A549 (cell line): Measurements from ENCODE around the gene BORCS6.

ENCODE experiments used
- CEBPB ChIP-seq, 2 experiments: fragments of >200 bp in 1 of 2; sonication (Bioruptor Twin) in 1 of 2; formaldehyde crosslinking in 1 of 2; IDR thresholded peaks; 2 replicates each; pipeline ENCODE4 v1.6.1; 2012 to 2016
- CTCF ChIP-seq: fragments of >200 bp; sonication (Bioruptor Twin); formaldehyde crosslinking; IDR thresholded peaks from 3 replicates; pipeline ENCODE4 v1.5.1; 2016
- EP300 ChIP-seq, 2 experiments: fragments of >200 bp; sonication (Bioruptor Twin); formaldehyde crosslinking; IDR thresholded peaks; 2 replicates in 1 of 2; 3 replicates in 1 of 2; pipeline ENCODE4 v1.6.1; 2016 to 2017
- POLR2A ChIP-seq: IDR thresholded peaks from 2 replicates; pipeline ENCODE4 v1.6.1; 2012; ENCODE audit warnings: mild to moderate bottlenecking, low read length
- REST ChIP-seq: fragments of 200-600 bp; sonication (generic); IDR thresholded peaks from 2 replicates; pipeline ENCODE4 v1.6.1; 2016; ENCODE audit warnings: antibody characterized with exemption, mild to moderate bottlenecking, moderate library complexity
- TF ChIP-seq, protein P1 (sequence below): fragments of 450-650 bp; IDR thresholded peaks from 2 replicates; pipeline ENCODE4 v1.6.1; 2014; ENCODE audit warnings: antibody characterized with exemption

GRCh38 chr17:8227238-8227581 lies 37.2 kb upstream of the BORCS6 start:
- TF ChIP-seq, protein P1, sequence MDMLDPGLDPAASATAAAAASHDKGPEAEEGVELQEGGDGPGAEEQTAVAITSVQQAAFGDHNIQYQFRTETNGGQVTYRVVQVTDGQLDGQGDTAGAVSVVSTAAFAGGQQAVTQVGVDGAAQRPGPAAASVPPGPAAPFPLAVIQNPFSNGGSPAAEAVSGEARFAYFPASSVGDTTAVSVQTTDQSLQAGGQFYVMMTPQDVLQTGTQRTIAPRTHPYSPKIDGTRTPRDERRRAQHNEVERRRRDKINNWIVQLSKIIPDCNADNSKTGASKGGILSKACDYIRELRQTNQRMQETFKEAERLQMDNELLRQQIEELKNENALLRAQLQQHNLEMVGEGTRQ = no peak
- TF ChIP-seq POLR2A (no peak), CTCF (no peak; the same call in 2 of the 3 replicates), REST (no peak), EP300 (IDR thresholded peaks at IDR 0.05) (no peak), CEBPB (IDR thresholded peaks at IDR 0.05) (no peak)
